ENCODE data around the gene MYL7. TPM values are rescaled to one million over a fixed set of nuclear protein-coding genes. Genes with fewer than 3 reads are reported as not detected.
"Not testable (repeated sequence)": the region's sequence is repeated elsewhere in the genome, so short reads cannot be mapped to it uniquely, and the experiment has no call there.

MYL7 gene
- total RNA-seq, 1 donor from 2014 or later = not detected

GRCh38 chr7:44171901-44172300 is 30.8 kb upstream of the MYL7 start:
- not testable (repeated sequence) for DNase-seq (ENCODE audit: low spot score)

DNA sequence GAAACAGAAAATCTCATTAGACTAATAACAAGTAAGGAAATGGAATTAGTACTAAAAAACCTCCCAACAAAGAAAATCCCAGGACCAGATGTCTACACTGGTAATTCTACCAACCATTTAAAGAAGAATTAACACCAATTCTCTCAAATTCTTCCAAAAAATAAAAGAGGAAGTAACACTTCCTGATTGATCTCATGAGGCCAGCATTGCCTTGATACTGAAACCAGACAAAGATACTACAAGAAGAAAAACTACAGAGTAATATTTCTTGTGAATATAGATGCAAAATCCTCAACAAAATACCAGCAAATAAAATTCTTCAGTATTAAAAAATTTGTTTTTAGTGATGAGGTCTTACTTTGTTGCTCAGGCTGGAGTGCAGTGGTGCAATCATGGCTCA is 26.8 kb upstream of the MYL7 start:
- no peak for DNase-seq (ENCODE audit: low spot score)

- DNase-seq (ENCODE audit: low spot score) = no peak
Observed at GRCh38 chr7:44163591-44163990, 22.5 kb upstream of the MYL7 start.

DNA sequence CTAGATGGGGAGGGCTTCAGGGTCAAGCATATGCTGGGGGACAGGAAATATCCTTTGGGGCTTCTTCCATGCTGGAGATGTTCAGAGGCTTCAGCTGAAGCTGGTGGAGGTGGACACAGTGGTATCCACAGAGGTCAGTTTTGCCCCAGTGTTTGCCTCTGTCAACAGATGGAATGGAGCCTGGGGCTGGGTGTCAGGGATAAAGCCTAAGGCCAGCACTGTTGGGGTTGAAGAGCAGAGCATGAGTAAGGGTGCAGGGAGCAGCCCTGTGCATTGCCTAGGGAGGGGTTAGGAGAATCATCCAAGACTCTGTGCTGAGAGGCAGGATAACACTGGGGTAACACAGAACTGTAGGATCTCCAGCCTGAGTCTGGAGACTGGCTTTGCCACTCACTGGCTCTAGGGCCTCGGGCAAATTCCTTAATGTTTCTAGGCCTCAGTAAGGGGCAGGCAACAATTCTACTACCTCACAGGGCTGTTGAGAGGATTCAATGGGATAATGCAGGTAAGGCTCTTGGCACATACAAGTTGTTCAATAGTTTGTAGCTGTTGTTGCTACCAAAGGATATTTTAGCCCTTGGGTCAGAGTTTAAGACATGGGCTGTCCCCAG is 21.8 kb upstream of the MYL7 start:
- DNase-seq (ENCODE audit: low spot score) = no peak

- DNase-seq (ENCODE audit: low spot score) = no peak
Observed at GRCh38 chr7:44162179-44162578, 21.0 kb upstream of the MYL7 start.

GRCh38 chr7:44161371-44161770 is 20.2 kb upstream of the MYL7 start:
- DNase-seq (ENCODE audit: low spot score) = no peak

- no peak for DNase-seq (ENCODE audit: low spot score)
Observed at GRCh38 chr7:44159824-44160630, 18.9 kb upstream of the MYL7 start.

GRCh38 chr7:44158873-44159631 is 17.9 kb upstream of the MYL7 start:
- no peak for DNase-seq (ENCODE audit: low spot score)

DNA sequence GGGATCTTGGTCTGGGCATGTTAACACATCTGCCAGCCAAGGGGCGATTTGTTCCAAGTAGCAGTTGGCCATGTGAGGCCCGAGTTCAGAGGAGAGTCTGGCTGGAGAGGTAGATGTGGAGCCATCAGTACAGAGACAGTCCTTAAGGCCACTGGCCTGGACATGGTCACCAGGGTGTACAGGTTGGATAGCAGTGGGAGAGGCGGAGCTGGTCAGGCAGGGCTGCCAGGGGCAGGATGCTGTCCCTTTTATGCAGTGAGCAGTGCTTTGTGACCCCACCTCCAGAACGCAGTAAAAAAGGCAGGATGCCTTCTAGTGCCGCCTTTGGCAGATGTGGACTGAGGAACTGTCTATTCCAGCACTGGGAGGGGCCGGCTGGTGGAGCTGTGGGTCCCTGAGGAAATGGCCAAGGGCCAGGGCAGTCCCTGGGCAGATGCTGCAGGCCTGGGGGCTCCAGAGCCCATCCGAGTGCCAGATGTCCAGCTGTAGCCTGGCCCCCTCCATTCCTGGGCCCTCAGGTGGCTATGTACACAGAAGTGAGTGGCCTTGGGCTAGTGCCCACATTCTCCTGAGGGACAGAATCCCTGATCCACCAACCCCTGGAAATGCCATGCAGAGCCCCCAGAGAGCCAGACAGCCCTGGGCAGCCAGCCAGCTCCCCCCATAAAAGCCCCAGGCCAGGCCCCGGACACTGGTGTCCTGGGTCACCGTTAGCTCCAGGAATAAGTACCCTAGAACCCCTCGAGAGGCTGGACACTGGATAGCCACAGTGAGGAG is 17.2 kb upstream of the MYL7 start:
- no peak for DNase-seq (ENCODE audit: low spot score)

- no peak for DNase-seq (ENCODE audit: low spot score)
Observed at GRCh38 chr7:44157116-44158080, 16.3 kb upstream of the MYL7 start.

DNA sequence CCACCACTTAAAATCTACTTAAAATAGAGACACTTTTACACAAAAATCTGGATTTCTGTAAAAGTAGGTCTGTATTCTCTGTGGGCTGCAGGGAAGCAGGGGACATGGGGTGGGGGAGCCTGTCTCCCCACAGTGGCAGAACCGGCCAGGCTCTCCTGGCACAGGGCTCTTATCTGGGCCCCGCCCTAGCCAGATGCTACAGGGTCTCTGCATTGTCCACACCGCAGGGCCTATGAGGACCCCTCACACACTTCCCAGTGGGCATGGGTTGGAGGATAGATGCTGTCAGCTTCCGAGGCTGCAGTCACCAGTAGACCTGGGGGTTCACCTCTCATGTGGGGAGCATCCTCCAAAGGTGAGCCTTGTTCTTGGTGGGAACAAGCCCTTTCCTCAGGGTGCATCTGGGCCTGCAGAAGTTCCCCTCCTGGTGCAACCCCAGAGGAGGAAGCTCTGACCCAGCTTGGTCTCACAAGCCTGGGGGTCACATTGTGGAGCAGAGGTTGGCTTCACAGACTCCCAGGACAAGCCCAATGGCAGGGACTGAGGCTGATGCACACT is 15.4 kb upstream of the MYL7 start:
- DNase-seq (ENCODE audit: low spot score) = no peak

- DNase-seq (ENCODE audit: low spot score) = no peak
Observed at GRCh38 chr7:44155191-44156185, 14.4 kb upstream of the MYL7 start.

- no peak for DNase-seq (ENCODE audit: low spot score)
Observed at GRCh38 chr7:44154703-44155102, 13.6 kb upstream of the MYL7 start.

GRCh38 chr7:44153948-44154335 is 12.8 kb upstream of the MYL7 start:
- DNase-seq (ENCODE audit: low spot score) = no peak

- no peak for DNase-seq (ENCODE audit: low spot score)
Observed at GRCh38 chr7:44152971-44153947, 12.1 kb upstream of the MYL7 start.

GRCh38 chr7:44151956-44152355 is 10.8 kb upstream of the MYL7 start:
- no peak for DNase-seq (ENCODE audit: low spot score)

- DNase-seq (ENCODE audit: low spot score) = no peak
Observed at GRCh38 chr7:44150966-44151941, 10.1 kb upstream of the MYL7 start.

All from umbilical cord (tissue), 2 donors.